Measurements from ENCODE around the gene CCNJ. TPM values are rescaled to one million over a fixed set of nuclear protein-coding genes. Genes with fewer than 3 reads are reported as not detected.

Gene CCNJ
- total and polyA plus RNA-seq, 9 of the 15 experiments (the other 6 are each of a cell fraction or from before 2014, with no cell fraction given): 0.69 to 15.7 (median 9.2) TPM

- TF ChIP-seq, protein P1, sequence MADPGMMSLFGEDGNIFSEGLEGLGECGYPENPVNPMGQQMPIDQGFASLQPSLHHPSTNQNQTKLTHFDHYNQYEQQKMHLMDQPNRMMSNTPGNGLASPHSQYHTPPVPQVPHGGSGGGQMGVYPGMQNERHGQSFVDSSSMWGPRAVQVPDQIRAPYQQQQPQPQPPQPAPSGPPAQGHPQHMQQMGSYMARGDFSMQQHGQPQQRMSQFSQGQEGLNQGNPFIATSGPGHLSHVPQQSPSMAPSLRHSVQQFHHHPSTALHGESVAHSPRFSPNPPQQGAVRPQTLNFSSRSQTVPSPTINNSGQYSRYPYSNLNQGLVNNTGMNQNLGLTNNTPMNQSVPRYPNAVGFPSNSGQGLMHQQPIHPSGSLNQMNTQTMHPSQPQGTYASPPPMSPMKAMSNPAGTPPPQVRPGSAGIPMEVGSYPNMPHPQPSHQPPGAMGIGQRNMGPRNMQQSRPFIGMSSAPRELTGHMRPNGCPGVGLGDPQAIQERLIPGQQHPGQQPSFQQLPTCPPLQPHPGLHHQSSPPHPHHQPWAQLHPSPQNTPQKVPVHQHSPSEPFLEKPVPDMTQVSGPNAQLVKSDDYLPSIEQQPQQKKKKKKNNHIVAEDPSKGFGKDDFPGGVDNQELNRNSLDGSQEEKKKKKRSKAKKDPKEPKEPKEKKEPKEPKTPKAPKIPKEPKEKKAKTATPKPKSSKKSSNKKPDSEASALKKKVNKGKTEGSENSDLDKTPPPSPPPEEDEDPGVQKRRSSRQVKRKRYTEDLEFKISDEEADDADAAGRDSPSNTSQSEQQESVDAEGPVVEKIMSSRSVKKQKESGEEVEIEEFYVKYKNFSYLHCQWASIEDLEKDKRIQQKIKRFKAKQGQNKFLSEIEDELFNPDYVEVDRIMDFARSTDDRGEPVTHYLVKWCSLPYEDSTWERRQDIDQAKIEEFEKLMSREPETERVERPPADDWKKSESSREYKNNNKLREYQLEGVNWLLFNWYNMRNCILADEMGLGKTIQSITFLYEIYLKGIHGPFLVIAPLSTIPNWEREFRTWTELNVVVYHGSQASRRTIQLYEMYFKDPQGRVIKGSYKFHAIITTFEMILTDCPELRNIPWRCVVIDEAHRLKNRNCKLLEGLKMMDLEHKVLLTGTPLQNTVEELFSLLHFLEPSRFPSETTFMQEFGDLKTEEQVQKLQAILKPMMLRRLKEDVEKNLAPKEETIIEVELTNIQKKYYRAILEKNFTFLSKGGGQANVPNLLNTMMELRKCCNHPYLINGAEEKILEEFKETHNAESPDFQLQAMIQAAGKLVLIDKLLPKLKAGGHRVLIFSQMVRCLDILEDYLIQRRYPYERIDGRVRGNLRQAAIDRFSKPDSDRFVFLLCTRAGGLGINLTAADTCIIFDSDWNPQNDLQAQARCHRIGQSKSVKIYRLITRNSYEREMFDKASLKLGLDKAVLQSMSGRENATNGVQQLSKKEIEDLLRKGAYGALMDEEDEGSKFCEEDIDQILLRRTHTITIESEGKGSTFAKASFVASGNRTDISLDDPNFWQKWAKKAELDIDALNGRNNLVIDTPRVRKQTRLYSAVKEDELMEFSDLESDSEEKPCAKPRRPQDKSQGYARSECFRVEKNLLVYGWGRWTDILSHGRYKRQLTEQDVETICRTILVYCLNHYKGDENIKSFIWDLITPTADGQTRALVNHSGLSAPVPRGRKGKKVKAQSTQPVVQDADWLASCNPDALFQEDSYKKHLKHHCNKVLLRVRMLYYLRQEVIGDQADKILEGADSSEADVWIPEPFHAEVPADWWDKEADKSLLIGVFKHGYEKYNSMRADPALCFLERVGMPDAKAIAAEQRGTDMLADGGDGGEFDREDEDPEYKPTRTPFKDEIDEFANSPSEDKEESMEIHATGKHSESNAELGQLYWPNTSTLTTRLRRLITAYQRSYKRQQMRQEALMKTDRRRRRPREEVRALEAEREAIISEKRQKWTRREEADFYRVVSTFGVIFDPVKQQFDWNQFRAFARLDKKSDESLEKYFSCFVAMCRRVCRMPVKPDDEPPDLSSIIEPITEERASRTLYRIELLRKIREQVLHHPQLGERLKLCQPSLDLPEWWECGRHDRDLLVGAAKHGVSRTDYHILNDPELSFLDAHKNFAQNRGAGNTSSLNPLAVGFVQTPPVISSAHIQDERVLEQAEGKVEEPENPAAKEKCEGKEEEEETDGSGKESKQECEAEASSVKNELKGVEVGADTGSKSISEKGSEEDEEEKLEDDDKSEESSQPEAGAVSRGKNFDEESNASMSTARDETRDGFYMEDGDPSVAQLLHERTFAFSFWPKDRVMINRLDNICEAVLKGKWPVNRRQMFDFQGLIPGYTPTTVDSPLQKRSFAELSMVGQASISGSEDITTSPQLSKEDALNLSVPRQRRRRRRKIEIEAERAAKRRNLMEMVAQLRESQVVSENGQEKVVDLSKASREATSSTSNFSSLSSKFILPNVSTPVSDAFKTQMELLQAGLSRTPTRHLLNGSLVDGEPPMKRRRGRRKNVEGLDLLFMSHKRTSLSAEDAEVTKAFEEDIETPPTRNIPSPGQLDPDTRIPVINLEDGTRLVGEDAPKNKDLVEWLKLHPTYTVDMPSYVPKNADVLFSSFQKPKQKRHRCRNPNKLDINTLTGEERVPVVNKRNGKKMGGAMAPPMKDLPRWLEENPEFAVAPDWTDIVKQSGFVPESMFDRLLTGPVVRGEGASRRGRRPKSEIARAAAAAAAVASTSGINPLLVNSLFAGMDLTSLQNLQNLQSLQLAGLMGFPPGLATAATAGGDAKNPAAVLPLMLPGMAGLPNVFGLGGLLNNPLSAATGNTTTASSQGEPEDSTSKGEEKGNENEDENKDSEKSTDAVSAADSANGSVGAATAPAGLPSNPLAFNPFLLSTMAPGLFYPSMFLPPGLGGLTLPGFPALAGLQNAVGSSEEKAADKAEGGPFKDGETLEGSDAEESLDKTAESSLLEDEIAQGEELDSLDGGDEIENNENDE (IDR thresholded peaks at IDR 0.05; ENCODE audit: low read depth, low read length): no peak
- TF ChIP-seq BDP1 (IDR thresholded peaks at IDR 0.05; ENCODE audit: insufficient read depth, insufficient read length): no peak
- no peak for TF ChIP-seq MYBL2 (IDR thresholded peaks at IDR 0.05; ENCODE audit: low read depth)
- no peak for TF ChIP-seq MYBL2 (CRISPR knock-in tag; IDR thresholded peaks at IDR 0.05; ENCODE audit: borderline replicate concordance)
- no peak for TF ChIP-seq HNRNPUL1 (IDR thresholded peaks at IDR 0.05; ENCODE audit: low read length)
- no peak for TF ChIP-seq CREB1 (IDR thresholded peaks at IDR 0.05)
- TF ChIP-seq CREB1 (CRISPR knock-in tag; IDR thresholded peaks at IDR 0.05): 0 out of 2 replicates have a peak, but pooled peaks have one; percentile 2
- TF ChIP-seq ZNF586 (CRISPR knock-in tag; conservative IDR thresholded peaks at IDR 0.05): no peak
- no peak for TF ChIP-seq ZNF12 (CRISPR knock-in tag; IDR thresholded peaks at IDR 0.05)
- no peak for TF ChIP-seq ZNF561 (CRISPR knock-in tag; conservative IDR thresholded peaks at IDR 0.05)
- TF ChIP-seq, protein P2, sequence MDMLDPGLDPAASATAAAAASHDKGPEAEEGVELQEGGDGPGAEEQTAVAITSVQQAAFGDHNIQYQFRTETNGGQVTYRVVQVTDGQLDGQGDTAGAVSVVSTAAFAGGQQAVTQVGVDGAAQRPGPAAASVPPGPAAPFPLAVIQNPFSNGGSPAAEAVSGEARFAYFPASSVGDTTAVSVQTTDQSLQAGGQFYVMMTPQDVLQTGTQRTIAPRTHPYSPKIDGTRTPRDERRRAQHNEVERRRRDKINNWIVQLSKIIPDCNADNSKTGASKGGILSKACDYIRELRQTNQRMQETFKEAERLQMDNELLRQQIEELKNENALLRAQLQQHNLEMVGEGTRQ (CRISPR knock-in tag; IDR thresholded peaks at IDR 0.05): no peak
- TF ChIP-seq ZFPM2 (CRISPR knock-in tag; IDR thresholded peaks at IDR 0.05): no peak
- no peak for TF ChIP-seq ID3 (CRISPR knock-in tag; IDR thresholded peaks at IDR 0.05)
- TF ChIP-seq ID3 (tag; IDR thresholded peaks at IDR 0.05): no peak
- no peak for TF ChIP-seq ZKSCAN1 (IDR thresholded peaks at IDR 0.05; ENCODE audit: low read depth, low read length)
These were observed at the start of gene CCNJ (continued) for GRCh38 chr10:96043033-96043892.

All from K562 (cell line).